Astrocyte (in vitro differentiated cells and primary cell): ENCODE data around the gene TMEM229A. TPM values are rescaled to one million over a fixed set of nuclear protein-coding genes. Genes with fewer than 3 reads are reported as not detected.

ENCODE experiments used
- DNase-seq: peaks from one replicate; pipeline ENCODE4 v3.0.0-alpha.2; 2010; ENCODE audit warnings: low read depth
- FAIRE-seq: peaks from 2 replicates; lab custom pipeline; 2011; peaks lifted over from hg19 to GRCh38; lab: Jason Lieb, UNC
- H2AFZ ChIP-seq: 2 replicates; pipeline ENCODE4 v1.6.0; 2012; ENCODE audit warnings: low read depth, low read length, inconsistent platforms
- H3K27ac ChIP-seq: 2 replicates; pipeline ENCODE4 v1.5.1; 2011; ENCODE audit warnings: low read depth, low read length, inconsistent platforms
- H3K27me3 ChIP-seq: 2 replicates; pipeline ENCODE4 v1.6.0; 2011; ENCODE audit warnings: low read length, inconsistent platforms; ENCODE audit not compliant: insufficient read depth
- H3K36me3 ChIP-seq: 2 replicates; pipeline ENCODE4 v1.5.1; 2011; ENCODE audit warnings: low read length, inconsistent platforms; ENCODE audit not compliant: insufficient read depth
- H3K4me1 ChIP-seq: 2 replicates; pipeline ENCODE4 v1.5.1; 2011; ENCODE audit warnings: low read length, inconsistent platforms; ENCODE audit not compliant: insufficient read depth
- H3K4me2 ChIP-seq: 2 replicates; pipeline ENCODE4 v1.6.0; 2012; ENCODE audit warnings: low read length, inconsistent platforms
- H3K4me3 ChIP-seq: 2 replicates; pipeline ENCODE4 v1.5.1; 2011; ENCODE audit warnings: low read depth, mild to moderate bottlenecking, low read length, inconsistent platforms; ENCODE audit not compliant: insufficient read depth
- H3K79me2 ChIP-seq: 2 replicates; pipeline ENCODE4 v1.6.0; 2012; ENCODE audit warnings: mild to moderate bottlenecking, low read length, inconsistent platforms; ENCODE audit not compliant: insufficient read depth
- H3K9ac ChIP-seq: 2 replicates; pipeline ENCODE4 v1.6.0; 2012; ENCODE audit warnings: mild to moderate bottlenecking, low read length, inconsistent platforms
- H3K9me3 ChIP-seq: 2 replicates; pipeline ENCODE4 v1.5.1; 2012; ENCODE audit warnings: low read depth, mild to moderate bottlenecking, low read length, inconsistent platforms; ENCODE audit not compliant: insufficient read depth
- H4K20me1 ChIP-seq: 2 replicates; pipeline ENCODE4 v1.6.0; 2012; ENCODE audit warnings: low read length, inconsistent platforms; ENCODE audit not compliant: insufficient read depth
- H3K27ac Mint-ChIP-seq: one replicate; pipeline ENCODE4 v1.8.0; 2021; ENCODE audit warnings: mild to moderate bottlenecking, mixed read lengths; ENCODE audit not compliant: unreplicated experiment
- H3K27me3 Mint-ChIP-seq: one replicate; pipeline ENCODE4 v1.8.0; 2021; ENCODE audit warnings: low read depth, mixed read lengths; ENCODE audit not compliant: unreplicated experiment
- H3K36me3 Mint-ChIP-seq: one replicate; pipeline ENCODE4 v1.8.0; 2021; ENCODE audit warnings: low read depth, mixed read lengths; ENCODE audit not compliant: unreplicated experiment
- H3K4me1 Mint-ChIP-seq: one replicate; pipeline ENCODE4 v1.8.0; 2021; ENCODE audit warnings: low read depth, mixed read lengths; ENCODE audit not compliant: unreplicated experiment
- H3K4me3 Mint-ChIP-seq: one replicate; pipeline ENCODE4 v1.8.0; 2021; ENCODE audit warnings: mild to moderate bottlenecking, moderate library complexity, mixed read lengths; ENCODE audit not compliant: unreplicated experiment
- H3K9me3 Mint-ChIP-seq: one replicate; pipeline ENCODE4 v1.8.0; 2021; ENCODE audit warnings: mild to moderate bottlenecking, mixed read lengths; ENCODE audit not compliant: unreplicated experiment
- CTCF ChIP-seq: IDR thresholded peaks from 2 replicates; pipeline ENCODE4 v1.5.1; 2011; ENCODE audit warnings: low read depth, mild to moderate bottlenecking, inconsistent platforms, low read length, moderate library complexity; ENCODE audit not compliant: insufficient read depth
- EZH2 ChIP-seq: IDR thresholded peaks from 2 replicates; pipeline ENCODE4 v1.6.1; 2012; ENCODE audit warnings: mild to moderate bottlenecking, low read length, inconsistent platforms; ENCODE audit not compliant: insufficient read depth
- total RNA-seq: library from RNA; stranded (reverse); gene quantifications from 2 replicates; pipeline ENCODE4 v1.2.1, GENCODE V29; 2021

Gene TMEM229A
- total RNA-seq, 1 donor from 2014 or later, result 0.09 TPM

GRCh38 chr7:123995617-123996326 is 37.1 kb downstream of the TMEM229A start:
- no peak for TF ChIP-seq CTCF
- TF ChIP-seq EZH2, result no peak
- no peaks in the 10 kb centered on the region for H3K36me3 ChIP-seq
- Mint-ChIP-seq H3K4me3 (no peak overlapping the region), H3K27me3 (no peaks in the 10 kb centered on the region), H3K36me3 (no peaks in the 10 kb centered on the region), H3K4me1 (no peaks in the 10 kb centered on the region), H3K27ac (no peak overlapping the region), H3K9me3 (no peaks in the 10 kb centered on the region)
- H4K20me1 ChIP-seq, result no peaks in the 10 kb centered on the region
- DNase-seq (no peak), FAIRE-seq (no peak)
- H3K79me2 ChIP-seq, result no peaks in the 10 kb centered on the region
- H2AFZ ChIP-seq, result no peak overlapping the region
- H3K4me2 ChIP-seq, result no peak overlapping the region
- no peak overlapping the region for H3K27ac ChIP-seq
- no peaks in the 10 kb centered on the region for H3K27me3 ChIP-seq
- no peaks in the 10 kb centered on the region for H3K9me3 ChIP-seq
- H3K4me1 ChIP-seq, result no peaks in the 10 kb centered on the region
- H3K4me3 ChIP-seq, result no peak overlapping the region
- no peak overlapping the region for H3K9ac ChIP-seq

DNA sequence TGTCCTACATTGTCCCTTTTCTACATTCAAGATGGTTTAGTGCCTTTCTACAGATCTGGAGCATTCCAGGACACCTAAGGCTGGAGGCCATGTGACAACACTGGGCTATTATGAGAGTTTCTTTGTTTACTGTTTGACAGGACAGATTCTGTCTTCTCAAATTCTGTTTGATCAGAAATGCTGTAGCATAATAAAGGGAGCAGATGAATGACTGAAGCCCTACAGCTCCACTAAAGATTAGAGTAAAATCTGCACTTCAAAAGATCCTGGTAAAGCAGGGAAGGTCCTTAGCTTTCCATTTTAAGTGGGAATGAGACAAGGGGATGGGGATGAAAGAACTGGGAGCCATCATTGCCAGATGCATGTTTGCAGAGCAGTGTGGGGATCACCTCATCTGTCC is 38.4 kb downstream of the TMEM229A start:
- Histone ChIP-seq H2AFZ (no peak overlapping the region), H3K4me3 (no peak overlapping the region), H3K36me3 (no peaks in the 10 kb centered on the region), H3K79me2 (no peaks in the 10 kb centered on the region), H3K9me3 (no peaks in the 10 kb centered on the region), H3K27ac (no peak overlapping the region), H3K9ac (no peak overlapping the region), H3K4me1 (no peaks in the 10 kb centered on the region), H4K20me1 (no peaks in the 10 kb centered on the region), H3K27me3 (no peaks in the 10 kb centered on the region), H3K4me2 (no peak overlapping the region)
- no peaks in the 10 kb centered on the region for H3K36me3 Mint-ChIP-seq
- FAIRE-seq, result no peak
- no peak for DNase-seq
- TF ChIP-seq EZH2 (no peak), CTCF (no peak)
- H3K27me3 Mint-ChIP-seq, result no peaks in the 10 kb centered on the region
- no peaks in the 10 kb centered on the region for H3K4me1 Mint-ChIP-seq
- peaks cover 1% of the 10 kb centered on the region for H3K9me3 Mint-ChIP-seq
- no peak overlapping the region for H3K4me3 Mint-ChIP-seq
- H3K27ac Mint-ChIP-seq, result no peak overlapping the region

DNA sequence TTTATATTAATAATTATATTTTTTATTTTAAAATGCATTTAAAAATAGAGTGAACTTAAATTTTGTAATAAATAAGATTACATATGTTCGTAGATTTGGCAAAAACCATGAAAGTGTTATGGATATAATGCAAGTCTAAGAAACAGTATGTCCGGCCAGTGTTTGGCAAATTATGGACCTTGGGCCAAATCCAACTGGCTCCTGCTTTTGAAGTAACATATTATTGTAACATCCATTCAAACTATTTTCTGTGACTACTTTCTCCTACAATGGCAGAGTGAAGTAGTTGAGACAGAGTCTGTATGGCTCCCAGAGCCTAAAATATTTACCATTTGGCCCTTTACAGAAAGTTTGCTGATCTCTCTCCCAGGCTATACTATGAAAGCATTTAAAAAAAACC is 38.9 kb downstream of the TMEM229A start:
- no peak for TF ChIP-seq EZH2
- TF ChIP-seq CTCF, result no peak
- Histone ChIP-seq H3K36me3 (no peaks in the 10 kb centered on the region), H3K4me1 (no peaks in the 10 kb centered on the region), H3K9me3 (no peaks in the 10 kb centered on the region), H3K27ac (no peak overlapping the region), H3K9ac (no peak overlapping the region), H3K4me2 (no peak overlapping the region), H2AFZ (no peak overlapping the region), H3K79me2 (no peaks in the 10 kb centered on the region), H4K20me1 (no peaks in the 10 kb centered on the region), H3K4me3 (no peak overlapping the region), H3K27me3 (no peaks in the 10 kb centered on the region)
- FAIRE-seq (no peak), DNase-seq (no peak)
- Mint-ChIP-seq H3K4me1 (no peaks in the 10 kb centered on the region), H3K9me3 (peaks cover 1% of the 10 kb centered on the region), H3K4me3 (no peak overlapping the region), H3K27me3 (no peaks in the 10 kb centered on the region), H3K27ac (no peak overlapping the region), H3K36me3 (no peaks in the 10 kb centered on the region)
